Neural cell (in vitro differentiated cells): ENCODE results near the gene SPDEF. TPM values are rescaled to one million over a fixed set of nuclear protein-coding genes. Genes with fewer than 3 reads are reported as not detected.

ENCODE experiments used
- H2AFZ ChIP-seq: fragments of 200-600, 300-800 bp; sonication (generic), shearing (Covaris generic); 2 replicates; pipeline ENCODE4 v1.6.0; 2014; ENCODE audit warnings: low read depth, mild to moderate bottlenecking, antibody characterized with exemption, low read length, moderate library complexity
- H3F3A ChIP-seq: fragments of 200-600 bp; shearing (Covaris generic); 2 replicates; pipeline ENCODE4 v1.6.1; 2016; ENCODE audit warnings: mild to moderate bottlenecking, moderate library complexity, mixed read lengths, antibody characterized with exemption, low read length; ENCODE audit not compliant: insufficient read depth, poor library complexity, severe bottlenecking
- H3K27ac ChIP-seq: fragments of 200-600, 300-800 bp; sonication (generic), shearing (Covaris generic); 2 replicates; pipeline ENCODE4 v1.5.1; 2014; ENCODE audit warnings: mild to moderate bottlenecking, low read length, moderate library complexity
- H3K27me3 ChIP-seq: fragments of 300-800, 200-600 bp; sonication (generic), shearing (Covaris generic); 2 replicates; pipeline ENCODE4 v1.6.0; 2014; ENCODE audit warnings: mild to moderate bottlenecking, low read depth, low read length, moderate library complexity; ENCODE audit not compliant: insufficient read depth
- H3K36me3 ChIP-seq: fragments of 300-800, 200-600 bp; sonication (generic), shearing (Covaris generic); 2 replicates; pipeline ENCODE4 v1.5.1; 2014; ENCODE audit warnings: mild to moderate bottlenecking, antibody characterized with exemption, low read length, moderate library complexity; ENCODE audit not compliant: insufficient read depth
- H3K4me2 ChIP-seq: fragments of 300-800, 200-600 bp; sonication (generic), shearing (Covaris generic); 2 replicates; pipeline ENCODE4 v1.6.0; 2014; ENCODE audit warnings: mild to moderate bottlenecking, low read length
- H3K4me3 ChIP-seq: fragments of 300-800, 200-600 bp; sonication (generic), shearing (Covaris generic); 2 replicates; pipeline ENCODE4 v1.5.1; 2014; ENCODE audit warnings: mild to moderate bottlenecking, low read length, moderate library complexity
- H3K79me2 ChIP-seq: fragments of 200-600 bp; shearing (Covaris generic); replicated peaks from 2 replicates; pipeline ENCODE4 v1.6.0; 2014; ENCODE audit warnings: mild to moderate bottlenecking, low read length, moderate library complexity; ENCODE audit not compliant: insufficient read depth
- H3K9ac ChIP-seq: fragments of 300-800, 200-600 bp; sonication (generic), shearing (Covaris generic); 2 replicates; pipeline ENCODE4 v1.6.1; 2016; ENCODE audit warnings: mild to moderate bottlenecking, low read length, mixed read lengths
- H3K9me2 ChIP-seq: fragments of 200-600 bp; shearing (Covaris generic); 2 replicates; pipeline ENCODE4 v1.6.1; 2016; ENCODE audit warnings: mild to moderate bottlenecking, low read length, mixed read lengths; ENCODE audit not compliant: insufficient read depth
- H3K9me3 ChIP-seq: fragments of 200-600, 300-800 bp; sonication (generic), shearing (Covaris generic); 2 replicates; pipeline ENCODE4 v1.6.1; 2016; ENCODE audit warnings: mild to moderate bottlenecking, mixed run types, low read length, moderate library complexity, mixed read lengths
- H4K20me1 ChIP-seq: fragments of 200-600 bp; shearing (Covaris generic); 2 replicates; pipeline ENCODE4 v1.6.1; 2016; ENCODE audit warnings: mild to moderate bottlenecking, mixed run types; ENCODE audit not compliant: insufficient read depth
- CTCF ChIP-seq: fragments of 450-650 bp; IDR thresholded peaks from 2 replicates; pipeline ENCODE4 v1.5.1; 2014; ENCODE audit warnings: antibody characterized with exemption, mild to moderate bottlenecking, moderate library complexity; ENCODE audit not compliant: poor library complexity, severe bottlenecking
- EZH2 ChIP-seq: fragments of 200-600, 300-800 bp; shearing (Covaris generic), sonication (generic); IDR thresholded peaks from 2 replicates; pipeline ENCODE4 v1.6.1; 2014; ENCODE audit warnings: antibody characterized with exemption, low read length, borderline replicate concordance, mild to moderate bottlenecking; ENCODE audit not compliant: insufficient read depth, poor library complexity, severe bottlenecking
- MXI1 ChIP-seq: fragments of 450-650 bp; conservative IDR thresholded peaks from 2 replicates; pipeline ENCODE4 v1.6.1; 2014; ENCODE audit warnings: antibody characterized with exemption, mild to moderate bottlenecking; ENCODE audit not compliant: poor library complexity, severe bottlenecking
- POLR2AphosphoS5 ChIP-seq: IDR thresholded peaks from 2 replicates; pipeline ENCODE4 v1.6.1; 2012
- RAD21 ChIP-seq: fragments of 450-650 bp; conservative IDR thresholded peaks from 2 replicates; pipeline ENCODE4 v1.6.1; 2014; ENCODE audit warnings: antibody characterized with exemption, mild to moderate bottlenecking, moderate library complexity
- REST ChIP-seq: IDR thresholded peaks from 2 replicates; pipeline ENCODE4 v1.6.1; 2012; ENCODE audit warnings: borderline replicate concordance
- SMC3 ChIP-seq: fragments of 450-650 bp; conservative IDR thresholded peaks from 2 replicates; pipeline ENCODE4 v1.6.1; 2014; ENCODE audit warnings: antibody characterized with exemption, mild to moderate bottlenecking, moderate library complexity; ENCODE audit not compliant: poor library complexity
- polyA plus RNA-seq: library from polyadenylated mRNA; depleted of rRNA; stranded (reverse); fragments of >200 nt; gene quantifications from 2 replicates; pipeline ENCODE4 v1.2.3, GENCODE V29; 2014

SPDEF gene
- polyA plus RNA-seq, 1 donor from 2014 or later = 0.36 TPM

GRCh38 chr6:34551720-34552119 lies 4.4 kb downstream of the SPDEF start:
- Histone ChIP-seq H3K4me3 (no peak overlapping the region), H3K36me3 (no peaks in the 10 kb centered on the region), H3K9me3 (no peaks in the 10 kb centered on the region), H3K27ac (no peak overlapping the region), H3K4me2 (no peak overlapping the region), H4K20me1 (no peaks in the 10 kb centered on the region), H3K9ac (no peak overlapping the region), H3K27me3 (no peaks in the 10 kb centered on the region), H3F3A (no peaks in the 10 kb centered on the region), H2AFZ (no peak overlapping the region), H3K79me2 (no peaks in the 10 kb centered on the region), H3K9me2 (no peaks in the 10 kb centered on the region)
- TF ChIP-seq MXI1 (no peak), CTCF (no peak)

GRCh38 chr6:34549804-34550202 lies 6.3 kb downstream of the SPDEF start:
- Histone ChIP-seq H3K4me3 (no peak overlapping the region), H3K4me2 (no peak overlapping the region)

More at GRCh38 chr6:34549804-34550202, 6.3 kb downstream of the SPDEF start:
- TF ChIP-seq SMC3 (no peak), REST (no peak), POLR2AphosphoS5 (no peak), CTCF (no peak), EZH2 (no peak), RAD21 (no peak)
- Histone ChIP-seq H3K27me3 (no peaks in the 10 kb centered on the region), H3K27ac (no peak overlapping the region), H3K9me2 (no peaks in the 10 kb centered on the region), H4K20me1 (no peaks in the 10 kb centered on the region), H2AFZ (no peak overlapping the region), H3K9ac (no peak overlapping the region), H3F3A (no peaks in the 10 kb centered on the region), H3K36me3 (no peaks in the 10 kb centered on the region), H3K79me2 (no peaks in the 10 kb centered on the region), H3K9me3 (no peaks in the 10 kb centered on the region)
